ENCODE measurements around the gene CD40.
A peak's percentile ranks its signal among the peaks of the same experiment; 100 is the strongest.
"Not testable (repeated sequence)": the region's sequence is repeated elsewhere in the genome, so short reads cannot be mapped to it uniquely, and the experiment has no call there.

CD40 gene

GRCh38 chr20:46085179-46085851, 32.8 kb upstream of the CD40 start:
- no peak overlapping the region for H3K4me3 ChIP-seq (ENCODE audit: low read length)
- peak; percentile 43 for DNase-seq (ENCODE audit: low read depth)
- no peak for TF ChIP-seq CTCF (IDR thresholded peaks at IDR 0.05; ENCODE audit: insufficient read depth, low read depth, low read length, missing control alignments)

- no peak overlapping the region for H3K4me3 ChIP-seq (ENCODE audit: low read length)
- peak; percentile 40 for TF ChIP-seq CTCF (IDR thresholded peaks at IDR 0.05; ENCODE audit: insufficient read depth, low read depth, low read length, missing control alignments)
- DNase-seq (ENCODE audit: low read depth): no peak
Observed at GRCh38 chr20:46087161-46087560, 31.0 kb upstream of the CD40 start.

- TF ChIP-seq CTCF (IDR thresholded peaks at IDR 0.05; ENCODE audit: insufficient read depth, low read depth, low read length, missing control alignments): no peak
- DNase-seq (ENCODE audit: low read depth): peak; percentile 36
- peak overlapping the region; percentile 68 for H3K4me3 ChIP-seq (ENCODE audit: low read length)
Observed at GRCh38 chr20:46088409-46089166, 29.5 kb upstream of the CD40 start.

GRCh38 chr20:46089167-46089416, 29.0 kb upstream of the CD40 start:
- no peak for DNase-seq (ENCODE audit: low read depth)
- peak overlapping the region; percentile 68 for H3K4me3 ChIP-seq (ENCODE audit: low read length)
- no peak for TF ChIP-seq CTCF (IDR thresholded peaks at IDR 0.05; ENCODE audit: insufficient read depth, low read depth, low read length, missing control alignments)

- no peak for TF ChIP-seq CTCF (IDR thresholded peaks at IDR 0.05; ENCODE audit: insufficient read depth, low read depth, low read length, missing control alignments)
- peak within 1 kb of the TSS; percentile 68 for H3K4me3 ChIP-seq (ENCODE audit: low read length)
- peak; percentile 98 for DNase-seq (ENCODE audit: low read depth)
Observed at GRCh38 chr20:46089417-46090388, 28.4 kb upstream of the CD40 start, which contains the start of gene NCOA5. Gene NCOA5 (minus strand): TSS chr20:46089962. CDS start chr20:46079424, 10,538 bp downstream.

GRCh38 chr20:46091622-46092535, 26.2 kb upstream of the CD40 start:
- DNase-seq (ENCODE audit: low read depth); H3K4me3 ChIP-seq (ENCODE audit: low read length): not testable (repeated sequence)

Data from epithelial cell of esophagus (primary cell).